SK-N-SH (cell line): ENCODE results near the gene FREY1. TPM values are rescaled to one million over a fixed set of nuclear protein-coding genes. Genes with fewer than 3 reads are reported as not detected.

Source experiments
- CTCF ChIA-PET: fragments of 300-600, 350-600 bp; formaldehyde crosslinking; extraction: SDS; loops from one replicate; lab custom pipeline; 2021; lab: Yijun Ruan, JAX
- POLR2A ChIA-PET: fragments of 350-600 bp; sonication (Branson Sonifier 250); formaldehyde crosslinking; extraction: SDS; loops from one replicate; lab custom pipeline; 2020; ENCODE audit warnings: antibody characterized with exemption, inconsistent platforms; lab: Yijun Ruan, JAX
- DNase-seq: peaks from one replicate; pipeline ENCODE4 v3.0.0; 2012
- H2AFZ ChIP-seq: fragments of 200-600 bp; sonication (generic); 2 replicates; pipeline ENCODE4 v1.8.1; 2016; ENCODE audit warnings: antibody characterized with exemption, mild to moderate bottlenecking, low read depth
- H3F3A ChIP-seq: fragments of 200-600 bp; sonication (generic); replicated peaks from 2 replicates; pipeline ENCODE3; 2016; ENCODE audit warnings: antibody characterized with exemption, mild to moderate bottlenecking; ENCODE audit not compliant: insufficient read depth
- H3K27ac ChIP-seq, 2 experiments: fragments of 200-500 bp in 1 of 2; fragments of 200-600 bp in 1 of 2; sonication (Bioruptor generic) in 1 of 2; sonication (generic), shearing (Covaris generic) in 1 of 2; 2 replicates each; pipeline versions ENCODE4 v1.5.1 to v1.6.1; 2014 to 2016; ENCODE audit warnings: low read depth in 2 of 2, inconsistent platforms in 1 of 2, low read length in 1 of 2, mild to moderate bottlenecking in 1 of 2, mixed read lengths in 1 of 2
- H3K27me3 ChIP-seq: fragments of 200-600 bp; sonication (generic), shearing (Covaris generic); 2 replicates; pipeline ENCODE4 v1.6.1; 2016; ENCODE audit warnings: mixed run types; ENCODE audit not compliant: insufficient read depth
- H3K36me3 ChIP-seq, 2 experiments: fragments of 200-500 bp in 1 of 2; fragments of 200-600 bp in 1 of 2; sonication (Bioruptor generic) in 1 of 2; sonication (generic) in 1 of 2; replicated peaks in 1 of 2; 2 replicates each; pipeline versions ENCODE3 to v1.5.1; 2014 to 2016; ENCODE audit warnings: low read length in 1 of 2, mild to moderate bottlenecking in 1 of 2; ENCODE audit not compliant: insufficient read depth in 2 of 2, control insufficient read depth in 1 of 2
- H3K4me1 ChIP-seq, 2 experiments: fragments of 200-500 bp in 1 of 2; fragments of 200-600 bp in 1 of 2; sonication (Bioruptor generic) in 1 of 2; sonication (generic), shearing (Covaris generic) in 1 of 2; 2 replicates each; pipeline versions ENCODE4 v1.5.1 to v1.6.1; 2014 to 2016; ENCODE audit warnings: low read depth in 1 of 2, low read length in 1 of 2, mixed run types in 1 of 2; ENCODE audit not compliant: insufficient read depth in 2 of 2, control insufficient read depth in 1 of 2
- H3K4me2 ChIP-seq: fragments of 200-600 bp; sonication (generic), shearing (Covaris generic); 2 replicates; pipeline ENCODE4 v1.6.1; 2017; ENCODE audit warnings: mixed run types
- H3K4me3 ChIP-seq, 2 experiments: fragments of 200-500 bp in 1 of 2; fragments of 200-600 bp in 1 of 2; sonication (Bioruptor generic) in 1 of 2; sonication (generic), shearing (Covaris generic) in 1 of 2; 2 replicates each; pipeline versions ENCODE4 v1.5.1 to v1.8.1; 2014 to 2016; ENCODE audit warnings: low read depth in 2 of 2, inconsistent platforms in 1 of 2, low read length in 1 of 2, mild to moderate bottlenecking in 1 of 2, mixed read lengths in 1 of 2, moderate library complexity in 1 of 2
- H3K79me2 ChIP-seq: fragments of 200-600 bp; sonication (generic); 2 replicates; pipeline ENCODE4 v1.8.1; 2017; ENCODE audit warnings: mild to moderate bottlenecking; ENCODE audit not compliant: insufficient read depth
- H3K9ac ChIP-seq: fragments of 200-600 bp; sonication (generic); 2 replicates; pipeline ENCODE4 v1.6.1; 2017; ENCODE audit warnings: mixed run types
- H3K9me2 ChIP-seq: fragments of 200-600 bp; sonication (generic); 2 replicates; pipeline ENCODE4 v1.6.1; 2017; ENCODE audit warnings: mixed run types
- H3K9me3 ChIP-seq: fragments of 200-600 bp; sonication (generic); 2 replicates; pipeline ENCODE4 v1.6.1; 2017; ENCODE audit warnings: mixed run types, mild to moderate bottlenecking, moderate library complexity
- H4K20me1 ChIP-seq: fragments of 200-600 bp; sonication (generic); 2 replicates; pipeline ENCODE4 v1.6.1; 2017; ENCODE audit warnings: mild to moderate bottlenecking, mixed run types; ENCODE audit not compliant: insufficient read depth
- CTCF ChIP-seq: fragments of 200-600 bp; sonication (generic); IDR thresholded peaks from 2 replicates; pipeline ENCODE4 v1.6.1; 2017; ENCODE audit warnings: antibody characterized with exemption, mild to moderate bottlenecking, moderate library complexity
- ELF1 ChIP-seq: IDR thresholded peaks from 2 replicates; pipeline ENCODE4 v1.4.0; 2012
- EP300 ChIP-seq, 2 experiments: IDR thresholded peaks; 2 replicates each; pipeline versions ENCODE4 v1.4.0 to v1.6.1; 2012; ENCODE audit warnings: borderline replicate concordance in 1 of 2, low read depth in 1 of 2, low read length in 1 of 2
- EZH2phosphoT487 ChIP-seq: fragments of 200-600 bp; sonication (generic); IDR thresholded peaks from 2 replicates; pipeline ENCODE4 v1.6.1; 2017; ENCODE audit warnings: low read depth, mixed run types, mild to moderate bottlenecking, antibody characterized with exemption, moderate library complexity, borderline replicate concordance
- FOSL2 ChIP-seq: IDR thresholded peaks from 2 replicates; pipeline ENCODE4 v1.4.0; 2012; ENCODE audit warnings: low read depth, mild to moderate bottlenecking, moderate library complexity, borderline replicate concordance
- FOXJ3 ChIP-seq: sonication (generic); formaldehyde crosslinking; IDR thresholded peaks from 2 replicates; pipeline ENCODE4 v1.5.1; 2020; ENCODE audit warnings: mild to moderate bottlenecking, missing genetic modification reagents
- FOXM1 ChIP-seq: IDR thresholded peaks from 2 replicates; pipeline ENCODE4 v1.4.0; 2012; ENCODE audit warnings: low read depth, mild to moderate bottlenecking
- GABPA ChIP-seq: IDR thresholded peaks from 2 replicates; pipeline ENCODE4 v1.4.0; 2012; ENCODE audit warnings: low read depth, mild to moderate bottlenecking
- IRF3 ChIP-seq: fragments of 150-350 bp; IDR thresholded peaks from 2 replicates; pipeline ENCODE4 v1.6.1; 2016; ENCODE audit warnings: mild to moderate bottlenecking, low read depth, low read length
- MAX ChIP-seq: IDR thresholded peaks from 2 replicates; pipeline ENCODE4 v1.4.0; 2012; ENCODE audit warnings: low read depth
- MEF2A ChIP-seq: IDR thresholded peaks from 2 replicates; pipeline ENCODE4 v1.4.0; 2012; ENCODE audit warnings: low read depth, borderline replicate concordance
- MXI1 ChIP-seq: IDR thresholded peaks from 2 replicates; pipeline ENCODE4 v1.6.1; 2012; ENCODE audit warnings: mild to moderate bottlenecking, low read depth, low read length, improper control_type of control experiment
- NFIC ChIP-seq: IDR thresholded peaks from 2 replicates; pipeline ENCODE4 v1.4.0; 2012; ENCODE audit warnings: borderline replicate concordance
- NRF1 ChIP-seq: IDR thresholded peaks from 2 replicates; pipeline ENCODE4 v1.6.1; 2012; ENCODE audit warnings: low read depth, mild to moderate bottlenecking, low read length
- RAD21 ChIP-seq: IDR thresholded peaks from 2 replicates; pipeline ENCODE4 v1.6.1; 2012; ENCODE audit warnings: mild to moderate bottlenecking, low read length
- RFX5 ChIP-seq: IDR thresholded peaks from 2 replicates; pipeline ENCODE4 v1.6.1; 2012; ENCODE audit warnings: mild to moderate bottlenecking, improper control_type of control experiment, low read length
- RXRA ChIP-seq: IDR thresholded peaks from 2 replicates; pipeline ENCODE4 v1.4.0; 2012; ENCODE audit warnings: low read depth, mild to moderate bottlenecking, borderline replicate concordance
- SMC3 ChIP-seq: IDR thresholded peaks from 2 replicates; pipeline ENCODE4 v1.6.1; 2012; ENCODE audit warnings: low read depth, low read length, improper control_type of control experiment
- TCF12 ChIP-seq: IDR thresholded peaks from 2 replicates; pipeline ENCODE4 v1.4.0; 2012
- TEAD4 ChIP-seq: IDR thresholded peaks from 2 replicates; pipeline ENCODE4 v1.4.0; 2012; ENCODE audit warnings: mild to moderate bottlenecking, borderline replicate concordance; ENCODE audit not compliant: insufficient read depth
- YY1 ChIP-seq: IDR thresholded peaks from 2 replicates; pipeline ENCODE4 v1.4.0; 2012; ENCODE audit warnings: low read depth, mild to moderate bottlenecking
- ZBTB33 ChIP-seq: IDR thresholded peaks from 2 replicates; pipeline ENCODE4 v1.4.0; 2012; ENCODE audit warnings: low read depth, borderline replicate concordance
- WGBS: methylation state at CpG from one replicate; pipeline ENCODE4 v1.1.6; 2017; ENCODE audit warnings: low lambda C conversion rate; 5-methylcytosine and 5-hydroxymethylcytosine counted together
- polyA plus RNA-seq, 3 experiments: library from polyadenylated mRNA; depleted of rRNA; stranded (reverse); fragments of >200 nt; gene quantifications; 2 replicates each; pipeline ENCODE4 v1.2.3, GENCODE V29; 2012

FREY1 gene
- polyA plus RNA-seq, 1 of the 3 experiments (the other 2 are of a cell fraction), result 0.30 TPM

GRCh38 chr11:45889555-45889954 is 17.5 kb downstream of the FREY1 start (continued):
- no peak for TF ChIP-seq CTCF
- no peak for TF ChIP-seq RAD21
- TF ChIP-seq FOXM1, result no peak
- no peak for TF ChIP-seq RXRA
- no peak for TF ChIP-seq RFX5
- no peak for TF ChIP-seq GABPA
- TF ChIP-seq, all 33 proteins: peak for 0

- no peak overlapping the region for H2AFZ ChIP-seq
- POLR2A ChIA-PET, result no interaction called here
Measured at GRCh38 chr11:45887587-45887986, 19.5 kb downstream of the FREY1 start.

More at GRCh38 chr11:45887587-45887986, 19.5 kb downstream of the FREY1 start:
- Histone ChIP-seq H3K9me2 (no peaks in the 10 kb centered on the region), H3K27ac (no peak overlapping the region), H3K79me2 (no peaks in the 10 kb centered on the region), H3K36me3 (no peaks in the 10 kb centered on the region), H3F3A (no peaks in the 10 kb centered on the region), H4K20me1 (peaks cover 8% of the 10 kb centered on the region; the same call in 1 of the 2 replicates), H3K4me3 (no peak overlapping the region), H3K4me2 (no peak overlapping the region), H3K4me1 (peaks cover 0 to 33% of the 10 kb centered on the region in 2 experiments; a peak in 1 of 4 replicates), H3K9ac (no peak overlapping the region), H3K27me3 (no peaks in the 10 kb centered on the region), H3K9me3 (no peaks in the 10 kb centered on the region)
- no peak for TF ChIP-seq YY1
- no peak for TF ChIP-seq EP300 (IDR thresholded peaks at IDR 0.05; ENCODE audit: borderline replicate concordance in 1 of 2, low read depth in 1 of 2, low read length in 1 of 2)
- no peak for TF ChIP-seq NRF1
- no peak for TF ChIP-seq FOXJ3 (CRISPR knock-in tag)
- TF ChIP-seq ELF1, result no peak
- no peak for TF ChIP-seq MAX
- TF ChIP-seq TEAD4, result no peak
- no peak for TF ChIP-seq NFIC
- no peak for TF ChIP-seq RAD21
- no peak for TF ChIP-seq MXI1
- no peak for TF ChIP-seq RXRA
- no peak for TF ChIP-seq SMC3
- no peak for TF ChIP-seq RFX5
- no peak for TF ChIP-seq TCF12
- no peak for TF ChIP-seq FOSL2
- no peak for TF ChIP-seq EZH2phosphoT487
- no peak for TF ChIP-seq MEF2A
- no peak for TF ChIP-seq IRF3
- no peak for TF ChIP-seq ZBTB33
- TF ChIP-seq CTCF, result no peak
- no peak for DNase-seq
- WGBS, result 84% methylated on average over 9 of the region's 10 CpGs
- CTCF ChIA-PET, result interaction anchor here (1.1 to 3.8 kb wide), 2 partner anchors 10 to 15 kb away, joined by 3 to 25 read pairs; no protein-coding TSS in a partner anchor
